ENCODE measurements around the gene ZNF133.

DNA sequence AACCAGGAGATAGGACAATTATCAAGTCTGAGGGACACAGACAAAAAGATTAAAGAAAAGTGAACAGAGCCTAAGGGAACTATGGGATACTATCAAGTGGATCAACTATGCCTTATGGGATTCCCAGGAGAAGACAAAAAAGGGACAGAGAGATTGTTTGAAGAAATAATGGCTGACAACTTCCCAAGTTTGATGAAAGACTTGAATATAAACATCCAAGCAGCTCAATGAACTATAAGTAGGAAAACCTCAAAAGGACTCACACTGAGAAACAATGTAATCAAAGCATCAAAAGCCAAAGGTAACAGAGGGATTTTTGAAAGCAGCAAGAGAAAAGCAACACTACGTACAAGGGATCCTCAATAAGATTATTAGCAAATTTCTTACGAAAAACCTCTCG, 11.0 kb downstream of the ZNF133 start:
- TF ChIP-seq POLR2A (IDR thresholded peaks at IDR 0.05), result no peak
- TF ChIP-seq, protein P1, sequence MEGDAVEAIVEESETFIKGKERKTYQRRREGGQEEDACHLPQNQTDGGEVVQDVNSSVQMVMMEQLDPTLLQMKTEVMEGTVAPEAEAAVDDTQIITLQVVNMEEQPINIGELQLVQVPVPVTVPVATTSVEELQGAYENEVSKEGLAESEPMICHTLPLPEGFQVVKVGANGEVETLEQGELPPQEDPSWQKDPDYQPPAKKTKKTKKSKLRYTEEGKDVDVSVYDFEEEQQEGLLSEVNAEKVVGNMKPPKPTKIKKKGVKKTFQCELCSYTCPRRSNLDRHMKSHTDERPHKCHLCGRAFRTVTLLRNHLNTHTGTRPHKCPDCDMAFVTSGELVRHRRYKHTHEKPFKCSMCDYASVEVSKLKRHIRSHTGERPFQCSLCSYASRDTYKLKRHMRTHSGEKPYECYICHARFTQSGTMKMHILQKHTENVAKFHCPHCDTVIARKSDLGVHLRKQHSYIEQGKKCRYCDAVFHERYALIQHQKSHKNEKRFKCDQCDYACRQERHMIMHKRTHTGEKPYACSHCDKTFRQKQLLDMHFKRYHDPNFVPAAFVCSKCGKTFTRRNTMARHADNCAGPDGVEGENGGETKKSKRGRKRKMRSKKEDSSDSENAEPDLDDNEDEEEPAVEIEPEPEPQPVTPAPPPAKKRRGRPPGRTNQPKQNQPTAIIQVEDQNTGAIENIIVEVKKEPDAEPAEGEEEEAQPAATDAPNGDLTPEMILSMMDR (IDR thresholded peaks at IDR 0.05 in 8 of 11, conservative IDR thresholded peaks at IDR 0.05 in 3 of 11), result no peak

Measured in spleen (tissue), 7 donors.